K562 (cell line): ENCODE results near the gene TXLNA. TPM values are rescaled to one million over a fixed set of nuclear protein-coding genes. Genes with fewer than 3 reads are reported as not detected.
A peak's percentile ranks its signal among the peaks of the same experiment; 100 is the strongest.
"Not testable (repeated sequence)": the region's sequence is repeated elsewhere in the genome, so short reads cannot be mapped to it uniquely, and the experiment has no call there.

Source experiments
- ATAC-seq: fragments of 200-7000 bp; cut with Tn5 transposase; 3 replicates; pipeline ENCODE4 v1.9.1; 2020; ENCODE audit warnings: moderate library complexity
- BruUV-seq: library from RNA; stranded (reverse); fragments of 400-500 nt; replicated peaks from 2 replicates; lab custom pipeline; 2021; lab: Mats Ljungman, UMichigan
- CTCF ChIA-PET: fragments of 300-600 bp; formaldehyde crosslinking; extraction: SDS; loops from one replicate; lab custom pipeline; 2021; ENCODE audit warnings: low intra/inter-chr PET ratio; lab: Yijun Ruan, JAX
- POLR2A ChIA-PET: fragments of 300-600, 350-650 bp; sonication (Branson Sonifier 250); formaldehyde crosslinking; extraction: SDS; loops from one replicate; lab custom pipeline; 2021; ENCODE audit warnings: antibody characterized with exemption, inconsistent platforms; lab: Yijun Ruan, JAX
- DNase-seq, 4 experiments: peaks; one replicate each; pipeline versions ENCODE4 v3.0.0 to v3.0.0-alpha.2; 2011 to 2018; ENCODE audit warnings: low spot score in 3 of 4, mixed read lengths in 3 of 4; ENCODE audit errors: extremely low read depth in 1 of 4
- FAIRE-seq: peaks from 2 replicates; lab custom pipeline; 2011; peaks lifted over from hg19 to GRCh38; lab: Jason Lieb, UNC
- H2AFZ ChIP-seq: 2 replicates; pipeline ENCODE4 v1.6.0; 2011; ENCODE audit warnings: low read depth, low read length, control low read depth, inconsistent platforms
- H3K27ac ChIP-seq: fragments of 200-600 bp; 3 replicates; pipeline ENCODE4 v1.8.0; 2011; ENCODE audit warnings: low read depth, mild to moderate bottlenecking, control low read depth, inconsistent platforms, low read length, moderate library complexity, mixed read lengths; ENCODE audit errors: extremely low read depth
- H3K27me3 ChIP-seq, 2 experiments: fragments of 300-600 bp in 1 of 2; 2 replicates in 1 of 2; 3 replicates in 1 of 2; pipeline versions ENCODE4 v1.6.0 to v1.8.0; 2011; ENCODE audit warnings: inconsistent platforms in 2 of 2, low read length in 2 of 2, mild to moderate bottlenecking in 1 of 2, mixed read lengths in 1 of 2, moderate library complexity in 1 of 2; ENCODE audit not compliant: control insufficient read depth in 2 of 2, insufficient read depth in 2 of 2
- H3K36me3 ChIP-seq: fragments of 300-600 bp; 3 replicates; pipeline ENCODE4 v1.8.0; 2011; ENCODE audit warnings: mild to moderate bottlenecking, low read length, inconsistent platforms; ENCODE audit not compliant: control insufficient read depth, insufficient read depth
- H3K4me1 ChIP-seq, 2 experiments: fragments of 200-600 bp in 1 of 2; replicated peaks in 1 of 2; 2 replicates in 1 of 2; 3 replicates in 1 of 2; pipeline versions ENCODE4 v1.5.1 to v1.8.0; 2011; ENCODE audit warnings: inconsistent platforms in 2 of 2, low read length in 2 of 2, mild to moderate bottlenecking in 1 of 2, mixed read lengths in 1 of 2, moderate library complexity in 1 of 2; ENCODE audit not compliant: control insufficient read depth in 2 of 2, insufficient read depth in 2 of 2
- H3K4me2 ChIP-seq: 2 replicates; pipeline ENCODE4 v1.6.1; 2011; ENCODE audit warnings: low read length, control low read depth, inconsistent platforms, mixed read lengths; ENCODE audit not compliant: insufficient read depth
- H3K4me3 ChIP-seq: fragments of 200-600 bp; sonication (generic), shearing (Covaris generic); 2 replicates; pipeline ENCODE4 v1.5.1; 2016; ENCODE audit warnings: control low read depth, inconsistent platforms
- H3K79me2 ChIP-seq: fragments of 200-600 bp; 3 replicates; pipeline ENCODE4 v1.8.0; 2011; ENCODE audit warnings: low read length, inconsistent platforms; ENCODE audit not compliant: control insufficient read depth, insufficient read depth
- H3K9ac ChIP-seq, 2 experiments: 2 replicates each; pipeline versions ENCODE4 v1.6.0 to v1.6.1; 2011; ENCODE audit warnings: low read depth in 2 of 2, low read length in 2 of 2, control low read depth in 1 of 2, inconsistent platforms in 1 of 2, mild to moderate bottlenecking in 1 of 2, mixed read lengths in 1 of 2; ENCODE audit not compliant: insufficient read depth in 1 of 2
- H3K9me1 ChIP-seq: one replicate; pipeline ENCODE4 v1.6.0; 2011; ENCODE audit warnings: inconsistent platforms, mild to moderate bottlenecking, low read length, moderate library complexity; ENCODE audit not compliant: control insufficient read depth, insufficient read depth
- H3K9me3 ChIP-seq: replicated peaks from 2 replicates; pipeline ENCODE4 v1.5.1; 2011; ENCODE audit warnings: low read depth, low read length, inconsistent platforms; ENCODE audit not compliant: control insufficient read depth, insufficient read depth
- H4K20me1 ChIP-seq: replicated peaks from 2 replicates; pipeline ENCODE4 v1.6.1; 2011; ENCODE audit warnings: low read length, inconsistent platforms, mixed read lengths; ENCODE audit not compliant: control insufficient read depth, insufficient read depth
- ADNP ChIP-seq: fragments of 200-800 bp; sonication (Bioruptor generic); IDR thresholded peaks from 2 replicates; pipeline ENCODE4 v1.6.1; 2016; ENCODE audit warnings: missing genetic modification characterization, missing compliant biosample characterization
- BCOR ChIP-seq: fragments of 450-650 bp; IDR thresholded peaks from 2 replicates; pipeline ENCODE4 v1.6.1; 2016
- CBX1 ChIP-seq: sonication (generic); IDR thresholded peaks from 2 replicates; pipeline ENCODE4 v1.6.1; 2016; ENCODE audit warnings: antibody characterized with exemption, low read depth, mild to moderate bottlenecking
- CHAMP1 ChIP-seq: fragments of 450-650 bp; IDR thresholded peaks from 2 replicates; pipeline ENCODE4 v1.6.1; 2016; ENCODE audit warnings: mild to moderate bottlenecking
- CHD1 ChIP-seq: fragments of 200-600 bp; sonication (generic); IDR thresholded peaks from one replicate; pipeline ENCODE4 v1.6.1; 2012; ENCODE audit warnings: mild to moderate bottlenecking, moderate library complexity, low read length, inconsistent platforms
- CHD4 ChIP-seq: fragments of 200-600 bp; sonication (generic); IDR thresholded peaks from 3 replicates; pipeline ENCODE4 v1.6.1; 2012; ENCODE audit warnings: low read depth, mild to moderate bottlenecking, mixed read lengths, low read length, inconsistent platforms; ENCODE audit not compliant: insufficient read depth, insufficient replicate concordance, poor library complexity, severe bottlenecking
- DNMT1 ChIP-seq: fragments of 450-650 bp; IDR thresholded peaks from 2 replicates; pipeline ENCODE4 v1.6.1; 2016; ENCODE audit warnings: antibody characterized with exemption, mild to moderate bottlenecking
- NR4A1 ChIP-seq, 2 experiments: fragments of 250-450 bp in 1 of 2; fragments of 450-650 bp in 1 of 2; sonication (Bioruptor Pico) in 1 of 2; IDR thresholded peaks; 2 replicates each; pipeline versions ENCODE4 v1.4.0 to v1.6.1; 2016 to 2020; ENCODE audit warnings: mild to moderate bottlenecking in 2 of 2, missing compliant biosample characterization in 1 of 2, missing genetic modification characterization in 1 of 2, moderate library complexity in 1 of 2
- POLR2A ChIP-seq: fragments of 450-650 bp; conservative IDR thresholded peaks from 2 replicates; pipeline ENCODE4 v1.6.1; 2016
- POLR2H ChIP-seq: IDR thresholded peaks from 2 replicates; pipeline ENCODE4 v1.6.1; 2016; ENCODE audit warnings: missing genetic modification characterization, low read depth, mild to moderate bottlenecking, control low read depth, missing compliant biosample characterization, moderate library complexity
- RB1 ChIP-seq: fragments of 450-650 bp; IDR thresholded peaks from 2 replicates; pipeline ENCODE4 v1.6.1; 2017; ENCODE audit warnings: low read depth, mild to moderate bottlenecking
- RHOXF2B ChIP-seq: fragments of 250-450 bp; sonication (Bioruptor Pico); conservative IDR thresholded peaks from 2 replicates; pipeline ENCODE4 v1.5.1; 2021
- THRAP3 ChIP-seq: fragments of 450-650 bp; IDR thresholded peaks from 2 replicates; pipeline ENCODE4 v1.6.1; 2016; ENCODE audit warnings: mild to moderate bottlenecking, inconsistent platforms, borderline replicate concordance
- ZFP91 ChIP-seq: sonication (generic); formaldehyde crosslinking; IDR thresholded peaks from 2 replicates; pipeline ENCODE4 v1.8.0; 2022; ENCODE audit warnings: mild to moderate bottlenecking, missing genetic modification reagents
- ZNF274 ChIP-seq: IDR thresholded peaks from 2 replicates; pipeline ENCODE4 v1.6.1; 2011; ENCODE audit warnings: low read depth, mild to moderate bottlenecking, low read length, moderate library complexity, borderline replicate concordance
- WGBS: fragments of 100-300 bp; shearing (Covaris generic); methylation state at CpG from one replicate; pipeline ENCODE4 v1.1.6; 2016; ENCODE audit warnings: low coverage, mixed read lengths; ENCODE audit not compliant: insufficient coverage; ENCODE audit errors: missing lambda C conversion rate; 5-methylcytosine and 5-hydroxymethylcytosine counted together
- in situ Hi-C: fragments of 300-500 bp; cut with MboI; formaldehyde crosslinking; loops from 4 replicates; pipeline ENCODE4 v1.15.0; 2018; ENCODE audit warnings: inconsistent platforms, mixed read lengths
- intact Hi-C: fragments of 100-400 bp; cut with micrococcal nuclease; formaldehyde crosslinking; loops from 2 replicates; pipeline ENCODE4 v1.14.2; 2022
- polyA plus RNA-seq, 8 experiments: library from polyadenylated mRNA; depleted of rRNA in 4 of 8; stranded (reverse) in 5 of 8; unstranded in 3 of 8; fragments of >200 nt; fragmentation: Nextera tagmentation in 2 of 8; fragmentation: Illumina TruSeq in 1 of 8; extraction: Ambion mirVana in 2 of 8; extraction: Trizol in 1 of 8; gene quantifications; 2 replicates each; pipeline versions ENCODE4 v1.2.1 to v1.2.3, GENCODE V29; 2011 to 2014; ENCODE audit warnings: inconsistent platforms in 1 of 8, missing spikeins in 1 of 8
- total RNA-seq, 7 experiments: library from RNA; depleted of rRNA in 6 of 7; stranded (reverse); fragments of >200 nt in 6 of 7; fragmentation: Illumina TruSeq in 2 of 7; extraction: Trizol in 2 of 7; gene quantifications; 2 replicates each; pipeline versions ENCODE4 v1.2.1 to v1.2.3, GENCODE V29; 2011 to 2021; ENCODE audit warnings: low replicate concordance in 1 of 7

TXLNA gene
- total and polyA plus RNA-seq, 9 of the 15 experiments (the other 6 are each of a cell fraction or from before 2014, with no cell fraction given), result 9.2 to 54.5 (median 39.3) TPM

- TF ChIP-seq RHOXF2B (CRISPR knock-in tag), result no peak
- TF ChIP-seq, all 486 proteins: peak for 208
These were observed at the start of gene TXLNA (continued) for GRCh38 chr1:32179443-32180185.

- H4K20me1 ChIP-seq; TF ChIP-seq NR4A1 (CRISPR knock-in tag; IDR thresholded peaks at IDR 0.05): not testable (repeated sequence)
- H3K4me2 ChIP-seq, result peak overlapping the region; percentile 32; the same call in 1 of the 2 replicates
- TF ChIP-seq RB1 (0 out of 2 replicates have a peak, but pooled peaks have one; percentile 32), POLR2A (0 out of 2 replicates have a peak, but pooled peaks have one; percentile 19), NR4A1 (tag; IDR thresholded peaks at IDR 0.05) (0 out of 2 replicates have a peak, but pooled peaks have one; percentile 7), CHAMP1 (0 out of 2 replicates have a peak, but pooled peaks have one; percentile 39), CHD4 (peak; percentile 53), ZNF274 (0 out of 2 replicates have a peak, but pooled peaks have one; percentile 32), BCOR (peak; percentile 20; the same call in 1 of the 2 replicates), CHD1 (peak; percentile 39), DNMT1 (0 out of 2 replicates have a peak, but pooled peaks have one; percentile 62), THRAP3 (peak; percentile 3; the same call in 1 of the 2 replicates), ADNP (tag) (peak; percentile 91), CBX1 (peak; percentile 20; the same call in 1 of the 2 replicates), POLR2H (tag) (peak; percentile 69), ZFP91 (0 out of 2 replicates have a peak, but pooled peaks have one; percentile 20)
- TF ChIP-seq, all 486 proteins: peak for 14; not testable (repeated sequence) for 472
- FAIRE-seq, H3K9ac ChIP-seq, H2AFZ ChIP-seq, ATAC-seq, DNase-seq, intact Hi-C loops, H3K9me1 ChIP-seq, H3K9me3 ChIP-seq, BruUV-seq, H3K4me3 ChIP-seq, H3K27me3 ChIP-seq, in situ Hi-C loops: not testable (repeated sequence)
- peak overlapping the region; percentile 82; the same call in 2 of the 3 replicates for H3K27ac ChIP-seq
- peaks cover 90% of the 10 kb centered on the region for H3K79me2 ChIP-seq
- CTCF ChIA-PET, result interaction anchor here (0.7 to 1.0 kb wide), 2 partner anchors 61 to 196 kb away, joined by 4 read pairs; partner anchors contain the start of gene TMEM39B
- peaks cover 28 to 31% of the 10 kb centered on the region in 2 experiments for H3K4me1 ChIP-seq
- POLR2A ChIA-PET, result interaction anchor here (0.8 to 1.3 kb wide), 5 partner anchors 8 to 1762 kb away, joined by 3 to 6 read pairs (median 3); partner anchors contain the start of gene KPNA6
- WGBS, result 51% methylated on average over 9 of the region's 9 CpGs
- H3K36me3 ChIP-seq, result peaks cover 24% of the 10 kb centered on the region; the same call in 1 of the 3 replicates
These were observed 45.6 kb upstream of the TXLNA start for GRCh38 chr1:32133950-32134280.
